GM23338 (cell line): Measurements from ENCODE around the gene SPATS1. TPM values are rescaled to one million over a fixed set of nuclear protein-coding genes. Genes with fewer than 3 reads are reported as not detected.

ENCODE experiments used
- ATAC-seq: fragments of 200-7000 bp; cut with Tn5 transposase; 3 replicates; pipeline ENCODE4 v1.9.1; 2020
- DNase-seq: peaks from one replicate; pipeline ENCODE4 v3.0.0-alpha.2; 2015; ENCODE audit warnings: low spot score
- H2AFZ ChIP-seq: fragments of 200-600 bp; sonication (generic); 2 replicates; pipeline ENCODE4 v1.8.0; 2016; ENCODE audit warnings: antibody characterized with exemption, mild to moderate bottlenecking, moderate library complexity
- H3F3A ChIP-seq: fragments of 200-600 bp; sonication (generic); replicated peaks from 2 replicates; pipeline ENCODE4 v1.8.0; 2017; ENCODE audit warnings: antibody characterized with exemption, mixed run types, low read depth
- H3K27ac ChIP-seq: fragments of 200-600 bp; sonication (generic); 2 replicates; pipeline ENCODE4 v1.6.1; 2016; ENCODE audit warnings: low read depth
- H3K27me3 ChIP-seq: fragments of 200-600 bp; sonication (generic); 2 replicates; pipeline ENCODE4 v1.8.0; 2016; ENCODE audit warnings: mild to moderate bottlenecking, mixed run types, moderate library complexity; ENCODE audit not compliant: insufficient read depth
- H3K36me3 ChIP-seq: fragments of 200-600 bp; sonication (generic); 2 replicates; pipeline ENCODE4 v1.8.0; 2016; ENCODE audit warnings: mild to moderate bottlenecking; ENCODE audit not compliant: insufficient read depth
- H3K4me1 ChIP-seq: fragments of 200-600 bp; sonication (generic); 2 replicates; pipeline ENCODE4 v1.8.0; 2016; ENCODE audit warnings: mild to moderate bottlenecking, moderate library complexity; ENCODE audit not compliant: insufficient read depth
- H3K4me2 ChIP-seq: fragments of 200-600 bp; sonication (generic); 2 replicates; pipeline ENCODE4 v1.7.1; 2017; ENCODE audit warnings: mixed run types
- H3K4me3 ChIP-seq: fragments of 200-600 bp; sonication (generic); 2 replicates; pipeline ENCODE4 v1.6.1; 2016; ENCODE audit warnings: mixed run types
- H3K79me2 ChIP-seq: fragments of 200-600 bp; sonication (generic); replicated peaks from 2 replicates; pipeline ENCODE4 v1.8.0; 2017; ENCODE audit warnings: mild to moderate bottlenecking; ENCODE audit not compliant: insufficient read depth
- H3K9me2 ChIP-seq: fragments of 200-600 bp; sonication (generic); 2 replicates; pipeline ENCODE4 v1.8.0; 2017; ENCODE audit not compliant: insufficient read depth
- H4K20me1 ChIP-seq: fragments of 200-600 bp; sonication (generic); replicated peaks from 2 replicates; pipeline ENCODE4 v1.8.0; 2017; ENCODE audit warnings: mild to moderate bottlenecking; ENCODE audit not compliant: insufficient read depth
- H3K27ac Mint-ChIP-seq: 2 replicates; pipeline ENCODE4 v1.8.0; 2020; ENCODE audit warnings: inconsistent platforms, mild to moderate bottlenecking, moderate library complexity, mixed read lengths
- H3K27me3 Mint-ChIP-seq: 3 replicates; pipeline ENCODE4 v1.8.0; 2022; ENCODE audit warnings: low read depth, mild to moderate bottlenecking, moderate library complexity, mixed read lengths, inconsistent platforms; ENCODE audit not compliant: insufficient read depth, poor library complexity
- H3K36me3 Mint-ChIP-seq: 3 replicates; pipeline ENCODE4 v1.8.0; 2021; ENCODE audit warnings: low read depth, mild to moderate bottlenecking, inconsistent platforms, moderate library complexity, mixed read lengths
- H3K4me1 Mint-ChIP-seq: 3 replicates; pipeline ENCODE4 v1.8.0; 2020; ENCODE audit warnings: mild to moderate bottlenecking, inconsistent platforms, mixed read lengths
- H3K4me3 Mint-ChIP-seq: 3 replicates; pipeline ENCODE4 v1.8.0; 2021; ENCODE audit warnings: moderate library complexity, mild to moderate bottlenecking, inconsistent platforms, mixed read lengths
- H3K9me3 Mint-ChIP-seq: 3 replicates; pipeline ENCODE4 v1.8.0; 2020; ENCODE audit warnings: moderate library complexity, mild to moderate bottlenecking, inconsistent platforms, mixed read lengths
- CREB1 ChIP-seq: fragments of 250-450 bp; sonication (Bioruptor Pico); IDR thresholded peaks from 2 replicates; pipeline ENCODE4 v1.5.0; 2020; ENCODE audit warnings: low read depth, mild to moderate bottlenecking, moderate library complexity
- CTCF ChIP-seq, 2 experiments: fragments of 200-600 bp in 1 of 2; sonication (generic) in 1 of 2; conservative IDR thresholded peaks; 2 replicates each; pipeline versions ENCODE4 v1.5.1 to v1.6.1; 2016 to 2017; ENCODE audit warnings: antibody characterized with exemption in 2 of 2, low read depth in 2 of 2, mild to moderate bottlenecking in 2 of 2, moderate library complexity in 1 of 2
- EZH2 ChIP-seq: fragments of 200-600 bp; sonication (generic); IDR thresholded peaks from one replicate; pipeline ENCODE4 v1.8.0; 2017; ENCODE audit warnings: antibody characterized with exemption, mild to moderate bottlenecking, low read depth; ENCODE audit not compliant: unreplicated experiment
- EZH2phosphoT487 ChIP-seq: fragments of 200-600 bp; sonication (generic); IDR thresholded peaks from one replicate; pipeline ENCODE4 v1.8.1; 2018; ENCODE audit warnings: antibody characterized with exemption; ENCODE audit not compliant: unreplicated experiment
- JUNB ChIP-seq: IDR thresholded peaks from one replicate; pipeline ENCODE4 v1.6.1; 2016; ENCODE audit warnings: antibody characterized with exemption; ENCODE audit not compliant: unreplicated experiment
- NANOG ChIP-seq: IDR thresholded peaks from 2 replicates; pipeline ENCODE4 v1.6.1; 2016; ENCODE audit warnings: antibody characterized with exemption, borderline replicate concordance
- POLR2AphosphoS5 ChIP-seq: IDR thresholded peaks from 2 replicates; pipeline ENCODE4 v1.6.1; 2016; ENCODE audit warnings: antibody characterized with exemption, low read depth
- REST ChIP-seq: IDR thresholded peaks from one replicate; pipeline ENCODE4 v1.6.1; 2018; ENCODE audit warnings: antibody characterized with exemption; ENCODE audit not compliant: unreplicated experiment
- STAT1 ChIP-seq: IDR thresholded peaks from one replicate; pipeline ENCODE4 v1.6.1; 2016; ENCODE audit warnings: antibody characterized with exemption; ENCODE audit not compliant: unreplicated experiment
- ZNF331 ChIP-seq: fragments of 250-450 bp; sonication (Bioruptor Pico); IDR thresholded peaks from 2 replicates; pipeline ENCODE4 v1.5.0; 2020; ENCODE audit warnings: low read depth, mild to moderate bottlenecking, moderate library complexity
- polyA plus RNA-seq: library from polyadenylated mRNA; unstranded; fragments of >200 nt; fragmentation: Nextera tagmentation; extraction: Ambion mirVana; gene quantifications from 2 replicates; pipeline ENCODE4 v1.2.1, GENCODE V29; 2016
- total RNA-seq: library from RNA; depleted of rRNA; stranded (reverse); fragments of >200 nt; shearing (Covaris generic); gene quantifications from 2 replicates; pipeline ENCODE4 v1.2.3, GENCODE V29; 2014
- TF ChIP-seq, protein P1 (sequence below): IDR thresholded peaks from 2 replicates; pipeline ENCODE4 v1.6.1; 2016; ENCODE audit warnings: antibody characterized with exemption
- TF ChIP-seq, protein P2 (sequence below): fragments of 250-450 bp; sonication (Bioruptor Pico); IDR thresholded peaks from 2 replicates; pipeline ENCODE4 v1.5.0; 2020; ENCODE audit warnings: mild to moderate bottlenecking, moderate library complexity

SPATS1 gene
- total and polyA plus RNA-seq, 2 experiments from 2014 or later: not detected

DNA sequence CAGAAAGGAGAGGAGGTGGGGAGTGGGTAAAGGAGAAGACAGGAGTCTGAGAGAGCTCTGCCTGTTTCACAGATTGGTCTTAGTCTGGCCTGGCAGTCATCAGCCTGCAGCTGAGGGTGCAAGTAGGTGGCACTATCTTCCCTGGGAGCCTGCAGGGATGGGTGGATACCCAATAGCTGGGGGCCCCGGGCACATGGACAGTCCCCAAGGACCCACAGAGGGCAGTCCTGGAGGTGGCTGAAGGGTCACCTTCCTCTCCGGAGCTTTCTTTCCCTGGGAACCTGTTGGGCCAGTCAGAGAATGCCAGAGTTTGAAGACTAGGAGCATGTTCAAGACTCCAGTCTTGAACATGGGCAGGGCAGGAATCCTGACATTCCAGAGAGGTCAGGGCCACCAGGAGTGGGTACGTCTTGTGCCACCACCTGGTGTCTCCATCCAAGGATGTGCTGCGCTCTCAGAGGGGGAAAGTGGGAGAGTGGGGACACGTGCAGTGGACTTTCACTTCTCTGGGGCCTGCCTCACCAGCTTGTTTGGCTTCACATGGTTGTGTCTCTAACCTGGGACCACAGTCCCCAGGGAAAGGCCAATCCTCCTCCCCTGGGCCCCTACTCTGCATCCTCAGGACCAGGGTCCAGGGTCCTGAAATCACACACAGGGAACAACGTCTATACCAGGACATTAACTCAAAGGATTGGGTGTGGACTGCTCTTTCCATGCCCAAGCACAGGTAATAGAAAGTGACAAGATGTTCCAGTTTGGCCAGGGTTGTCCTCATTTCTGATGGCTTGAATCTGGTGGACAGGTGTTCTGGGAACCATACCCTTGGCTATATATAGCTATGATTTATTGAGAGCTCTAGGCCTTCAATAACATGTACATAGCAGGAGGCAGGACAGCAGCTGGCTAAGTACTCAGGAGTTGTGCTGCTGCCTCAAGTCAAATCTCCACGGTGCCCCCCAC, 47.3 kb upstream of the SPATS1 start:
- H3K36me3 Mint-ChIP-seq: peaks cover 10% of the 10 kb centered on the region; the same call in 2 of the 3 replicates
- peaks cover 39% of the 10 kb centered on the region for H3K27me3 Mint-ChIP-seq
- H3K27ac Mint-ChIP-seq: no peak overlapping the region
- H3K36me3 ChIP-seq: no peaks in the 10 kb centered on the region
- H3K4me2 ChIP-seq: no peak overlapping the region
- H3K27ac ChIP-seq: no peak overlapping the region
- no peak for DNase-seq
- H3K79me2 ChIP-seq: no peaks in the 10 kb centered on the region
- no peak for TF ChIP-seq CREB1 (CRISPR knock-in tag)
- no peak for TF ChIP-seq CTCF (conservative IDR thresholded peaks at IDR 0.05; ENCODE audit: low read depth in 2 of 2)
- TF ChIP-seq, protein P1, sequence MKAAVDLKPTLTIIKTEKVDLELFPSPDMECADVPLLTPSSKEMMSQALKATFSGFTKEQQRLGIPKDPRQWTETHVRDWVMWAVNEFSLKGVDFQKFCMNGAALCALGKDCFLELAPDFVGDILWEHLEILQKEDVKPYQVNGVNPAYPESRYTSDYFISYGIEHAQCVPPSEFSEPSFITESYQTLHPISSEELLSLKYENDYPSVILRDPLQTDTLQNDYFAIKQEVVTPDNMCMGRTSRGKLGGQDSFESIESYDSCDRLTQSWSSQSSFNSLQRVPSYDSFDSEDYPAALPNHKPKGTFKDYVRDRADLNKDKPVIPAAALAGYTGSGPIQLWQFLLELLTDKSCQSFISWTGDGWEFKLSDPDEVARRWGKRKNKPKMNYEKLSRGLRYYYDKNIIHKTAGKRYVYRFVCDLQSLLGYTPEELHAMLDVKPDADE: no peak
- TF ChIP-seq EZH2: no peak
- no peak for TF ChIP-seq REST
- TF ChIP-seq NANOG: no peak
- no peak for TF ChIP-seq JUNB
- TF ChIP-seq POLR2AphosphoS5: no peak
- no peak for TF ChIP-seq ZNF331
- TF ChIP-seq STAT1: no peak
- no peak for TF ChIP-seq EZH2phosphoT487
- TF ChIP-seq, protein P2, sequence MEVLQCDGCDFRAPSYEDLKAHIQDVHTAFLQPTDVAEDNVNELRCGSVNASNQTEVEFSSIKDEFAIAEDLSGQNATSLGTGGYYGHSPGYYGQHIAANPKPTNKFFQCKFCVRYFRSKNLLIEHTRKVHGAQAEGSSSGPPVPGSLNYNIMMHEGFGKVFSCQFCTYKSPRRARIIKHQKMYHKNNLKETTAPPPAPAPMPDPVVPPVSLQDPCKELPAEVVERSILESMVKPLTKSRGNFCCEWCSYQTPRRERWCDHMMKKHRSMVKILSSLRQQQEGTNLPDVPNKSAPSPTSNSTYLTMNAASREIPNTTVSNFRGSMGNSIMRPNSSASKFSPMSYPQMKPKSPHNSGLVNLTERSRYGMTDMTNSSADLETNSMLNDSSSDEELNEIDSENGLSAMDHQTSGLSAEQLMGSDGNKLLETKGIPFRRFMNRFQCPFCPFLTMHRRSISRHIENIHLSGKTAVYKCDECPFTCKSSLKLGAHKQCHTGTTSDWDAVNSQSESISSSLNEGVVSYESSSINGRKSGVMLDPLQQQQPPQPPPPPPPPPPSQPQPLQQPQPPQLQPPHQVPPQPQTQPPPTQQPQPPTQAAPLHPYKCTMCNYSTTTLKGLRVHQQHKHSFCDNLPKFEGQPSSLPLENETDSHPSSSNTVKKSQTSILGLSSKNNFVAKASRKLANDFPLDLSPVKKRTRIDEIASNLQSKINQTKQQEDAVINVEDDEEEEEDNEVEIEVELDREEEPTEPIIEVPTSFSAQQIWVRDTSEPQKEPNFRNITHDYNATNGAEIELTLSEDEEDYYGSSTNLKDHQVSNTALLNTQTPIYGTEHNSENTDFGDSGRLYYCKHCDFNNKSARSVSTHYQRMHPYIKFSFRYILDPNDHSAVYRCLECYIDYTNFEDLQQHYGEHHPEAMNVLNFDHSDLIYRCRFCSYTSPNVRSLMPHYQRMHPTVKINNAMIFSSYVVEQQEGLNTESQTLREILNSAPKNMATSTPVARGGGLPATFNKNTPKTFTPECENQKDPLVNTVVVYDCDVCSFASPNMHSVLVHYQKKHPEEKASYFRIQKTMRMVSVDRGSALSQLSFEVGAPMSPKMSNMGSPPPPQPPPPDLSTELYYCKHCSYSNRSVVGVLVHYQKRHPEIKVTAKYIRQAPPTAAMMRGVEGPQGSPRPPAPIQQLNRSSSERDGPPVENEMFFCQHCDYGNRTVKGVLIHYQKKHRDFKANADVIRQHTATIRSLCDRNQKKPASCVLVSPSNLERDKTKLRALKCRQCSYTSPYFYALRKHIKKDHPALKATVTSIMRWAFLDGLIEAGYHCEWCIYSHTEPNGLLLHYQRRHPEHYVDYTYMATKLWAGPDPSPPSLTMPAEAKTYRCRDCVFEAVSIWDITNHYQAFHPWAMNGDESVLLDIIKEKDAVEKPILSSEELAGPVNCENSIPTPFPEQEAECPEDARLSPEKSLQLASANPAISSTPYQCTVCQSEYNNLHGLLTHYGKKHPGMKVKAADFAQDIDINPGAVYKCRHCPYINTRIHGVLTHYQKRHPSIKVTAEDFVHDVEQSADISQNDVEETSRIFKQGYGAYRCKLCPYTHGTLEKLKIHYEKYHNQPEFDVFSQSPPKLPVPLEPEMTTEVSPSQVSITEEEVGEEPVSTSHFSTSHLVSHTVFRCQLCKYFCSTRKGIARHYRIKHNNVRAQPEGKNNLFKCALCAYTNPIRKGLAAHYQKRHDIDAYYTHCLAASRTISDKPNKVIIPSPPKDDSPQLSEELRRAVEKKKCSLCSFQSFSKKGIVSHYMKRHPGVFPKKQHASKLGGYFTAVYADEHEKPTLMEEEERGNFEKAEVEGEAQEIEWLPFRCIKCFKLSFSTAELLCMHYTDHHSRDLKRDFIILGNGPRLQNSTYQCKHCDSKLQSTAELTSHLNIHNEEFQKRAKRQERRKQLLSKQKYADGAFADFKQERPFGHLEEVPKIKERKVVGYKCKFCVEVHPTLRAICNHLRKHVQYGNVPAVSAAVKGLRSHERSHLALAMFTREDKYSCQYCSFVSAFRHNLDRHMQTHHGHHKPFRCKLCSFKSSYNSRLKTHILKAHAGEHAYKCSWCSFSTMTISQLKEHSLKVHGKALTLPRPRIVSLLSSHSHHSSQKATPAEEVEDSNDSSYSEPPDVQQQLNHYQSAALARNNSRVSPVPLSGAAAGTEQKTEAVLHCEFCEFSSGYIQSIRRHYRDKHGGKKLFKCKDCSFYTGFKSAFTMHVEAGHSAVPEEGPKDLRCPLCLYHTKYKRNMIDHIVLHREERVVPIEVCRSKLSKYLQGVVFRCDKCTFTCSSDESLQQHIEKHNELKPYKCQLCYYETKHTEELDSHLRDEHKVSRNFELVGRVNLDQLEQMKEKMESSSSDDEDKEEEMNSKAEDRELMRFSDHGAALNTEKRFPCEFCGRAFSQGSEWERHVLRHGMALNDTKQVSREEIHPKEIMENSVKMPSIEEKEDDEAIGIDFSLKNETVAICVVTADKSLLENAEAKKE (CRISPR knock-in tag): no peak
- peaks cover 15% of the 10 kb centered on the region; the same call in 1 of the 2 replicates for H3F3A ChIP-seq
- 0 out of 2 replicates have a peak, but pooled peaks cover 3% of the 10 kb centered on the region for H4K20me1 ChIP-seq
- no peaks in the 10 kb centered on the region for H3K9me2 ChIP-seq
- H3K4me1 ChIP-seq: no peaks in the 10 kb centered on the region; the same call in 1 of the 2 replicates
- H3K27me3 ChIP-seq: peaks cover 31% of the 10 kb centered on the region
- no peak for ATAC-seq
- H3K4me3 ChIP-seq: no peak overlapping the region
- H3K4me1 Mint-ChIP-seq: peaks cover 13% of the 10 kb centered on the region
- H2AFZ ChIP-seq: no peak overlapping the region
- H3K4me3 Mint-ChIP-seq: no peak overlapping the region; the same call in 2 of the 3 replicates
- no peaks in the 10 kb centered on the region; the same call in 2 of the 3 replicates for H3K9me3 Mint-ChIP-seq
